ENCODE results near the gene SSUH2. TPM values are rescaled to one million over a fixed set of nuclear protein-coding genes. Genes with fewer than 3 reads are reported as not detected.

SSUH2 gene
- total and polyA plus RNA-seq, 2 experiments from 2014 or later = 0.73 to 2.3 TPM

DNA sequence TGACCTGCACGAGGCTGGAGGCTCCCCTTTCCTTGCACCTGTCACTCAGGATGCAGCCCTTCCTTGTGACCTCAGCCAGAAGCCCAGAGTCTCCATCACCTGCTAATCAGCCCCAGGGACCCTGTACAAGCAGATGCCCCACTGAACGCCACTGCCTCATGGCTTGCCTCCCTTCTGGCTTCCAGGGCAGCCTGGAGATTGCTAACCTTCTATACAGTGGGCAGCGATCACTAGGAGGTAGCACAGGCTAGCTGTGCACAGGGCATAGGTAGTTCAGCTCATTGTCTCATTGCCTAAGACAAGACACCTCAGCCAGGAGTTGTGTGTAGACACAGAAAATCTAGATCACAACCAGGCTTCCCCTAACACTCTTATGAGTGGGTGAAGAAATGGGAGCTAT lies 49.3 kb downstream of the SSUH2 start (continued):
- TF ChIP-seq ZNF331 (CRISPR knock-in tag; IDR thresholded peaks at IDR 0.05; ENCODE audit: low read depth) = no peak
- TF ChIP-seq ZNF462 (CRISPR knock-in tag; IDR thresholded peaks at IDR 0.05) = no peak
- no peak for TF ChIP-seq EZH2 (IDR thresholded peaks at IDR 0.05; ENCODE audit: low read depth, unreplicated experiment)
- TF ChIP-seq NANOG (IDR thresholded peaks at IDR 0.05; ENCODE audit: borderline replicate concordance) = no peak

DNA sequence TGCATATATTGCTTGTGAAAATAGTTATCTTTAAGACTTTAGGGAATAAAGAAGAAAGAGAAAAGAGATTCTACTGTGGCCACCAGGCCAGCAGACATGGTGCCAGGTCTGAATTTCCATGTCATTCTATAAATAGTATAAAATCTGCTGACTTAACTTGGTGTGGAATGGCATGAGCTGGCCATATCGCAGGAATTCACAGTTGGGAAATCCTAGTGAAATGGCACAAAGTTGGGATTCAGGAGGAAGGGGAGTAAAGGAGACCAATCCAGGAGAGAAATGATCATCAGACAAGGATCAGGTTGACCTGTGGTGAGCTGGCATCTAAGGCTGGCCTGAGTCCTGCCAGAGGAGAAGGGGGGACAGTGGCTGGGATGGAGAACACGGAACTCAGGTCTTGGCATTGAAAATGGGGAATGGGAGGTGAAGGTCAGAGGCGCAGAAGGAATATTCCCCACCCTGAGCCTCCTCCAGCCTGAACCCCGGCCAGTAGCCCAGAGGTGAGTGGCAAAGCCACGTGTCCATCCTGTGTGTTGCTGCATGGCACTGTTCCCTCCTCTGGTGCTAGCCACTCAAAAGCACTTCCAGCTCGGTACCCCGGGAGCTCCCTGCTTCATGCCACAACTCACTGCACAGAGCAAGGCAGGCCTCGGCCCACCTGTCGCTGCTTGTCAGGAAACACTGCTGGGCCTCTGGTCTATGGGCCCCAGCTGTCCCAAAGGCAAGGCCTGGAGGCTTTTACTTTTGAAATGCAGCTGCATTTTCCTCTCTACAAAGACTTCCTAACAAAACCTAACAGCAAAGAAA lies 51.4 kb downstream of the SSUH2 start:
- no peaks in the 10 kb centered on the region for H3K79me2 ChIP-seq (replicated peaks; ENCODE audit: insufficient read depth)
- H3K36me3 ChIP-seq (ENCODE audit: insufficient read depth) = no peaks in the 10 kb centered on the region
- no peak overlapping the region for H3K4me3 Mint-ChIP-seq
- no peaks in the 10 kb centered on the region for H3K9me3 Mint-ChIP-seq
- H3K36me3 Mint-ChIP-seq (ENCODE audit: low read depth) = no peaks in the 10 kb centered on the region
- DNase-seq (ENCODE audit: low spot score) (no peak), ATAC-seq (peak; percentile 48; the same call in 2 of the 3 replicates)
- no peaks in the 10 kb centered on the region for H3K27me3 Mint-ChIP-seq (ENCODE audit: insufficient read depth, low read depth, poor library complexity)
- no peak overlapping the region for H3K4me3 ChIP-seq
- no peak overlapping the region for H3K4me2 ChIP-seq
- H3K27me3 ChIP-seq (ENCODE audit: insufficient read depth) = no peaks in the 10 kb centered on the region
- H3F3A ChIP-seq (replicated peaks; ENCODE audit: low read depth) = no peaks in the 10 kb centered on the region
- no peak overlapping the region for H3K27ac ChIP-seq (ENCODE audit: low read depth)
- no peaks in the 10 kb centered on the region for H3K4me1 Mint-ChIP-seq
- no peak overlapping the region for H3K27ac Mint-ChIP-seq
- H4K20me1 ChIP-seq (replicated peaks; ENCODE audit: insufficient read depth) = no peaks in the 10 kb centered on the region
- no peaks in the 10 kb centered on the region for H3K4me1 ChIP-seq (ENCODE audit: insufficient read depth)
- H2AFZ ChIP-seq = no peak overlapping the region
- no peaks in the 10 kb centered on the region for H3K9me2 ChIP-seq (ENCODE audit: insufficient read depth)
- TF ChIP-seq EZH2 (IDR thresholded peaks at IDR 0.05; ENCODE audit: low read depth, unreplicated experiment) (no peak), POLR2AphosphoS5 (IDR thresholded peaks at IDR 0.05; ENCODE audit: low read depth) (no peak), ZNF462 (CRISPR knock-in tag; IDR thresholded peaks at IDR 0.05) (no peak)
